Activated CD4-positive, alpha-beta T cell treated with anti-CD3 and anti-CD28 coated beads for 36 hours (primary cell): ENCODE results near the gene INCENP. TPM values are rescaled to one million over a fixed set of nuclear protein-coding genes. Genes with fewer than 3 reads are reported as not detected.
"Not testable (repeated sequence)": the region's sequence is repeated elsewhere in the genome, so short reads cannot be mapped to it uniquely, and the experiment has no call there.

Source experiments
- ATAC-seq: fragments of 200-7000 bp; cut with Tn5 transposase; one replicate; pipeline ENCODE4 v1.10.0; 2021; ENCODE audit warnings: mild to moderate bottlenecking, moderate library complexity
- CTCF ChIA-PET: fragments of 350-600 bp; sonication (Branson Sonifier 250); formaldehyde crosslinking; loops from one replicate; lab custom pipeline; 2021; ENCODE audit warnings: antibody characterized with exemption; lab: Charles Lee
- POLR2A ChIA-PET: fragments of 350-600 bp; sonication (Branson Sonifier 250); formaldehyde crosslinking; loops from one replicate; lab custom pipeline; 2021; ENCODE audit warnings: antibody characterized with exemption, inconsistent platforms; lab: Charles Lee
- DNase-seq: peaks from one replicate; pipeline ENCODE4 v3.0.0-alpha.2; 2020
- H3K27ac Mint-ChIP-seq: one replicate; pipeline ENCODE4 v1.8.0; 2021; ENCODE audit warnings: mixed read lengths
- H3K27me3 Mint-ChIP-seq: one replicate; pipeline ENCODE4 v1.8.0; 2021; ENCODE audit warnings: mixed read lengths
- H3K36me3 Mint-ChIP-seq: one replicate; pipeline ENCODE4 v1.8.0; 2021; ENCODE audit warnings: low read depth, mixed read lengths
- H3K4me1 Mint-ChIP-seq: one replicate; pipeline ENCODE4 v1.8.0; 2021; ENCODE audit warnings: mixed read lengths
- H3K4me3 Mint-ChIP-seq: one replicate; pipeline ENCODE4 v1.8.0; 2021; ENCODE audit warnings: mild to moderate bottlenecking, moderate library complexity, mixed read lengths
- H3K9me3 Mint-ChIP-seq: one replicate; pipeline ENCODE4 v1.8.0; 2021; ENCODE audit warnings: low read depth, mixed read lengths
- intact Hi-C, 2 experiments: fragments of 100-400 bp; cut with DNase I in 1 of 2; cut with micrococcal nuclease in 1 of 2; formaldehyde crosslinking; loops; one replicate each; pipeline versions ENCODE4 v1.14.2 to v1.15.1; 2022 to 2024; cut with DNase I, micrococcal nuclease
- total RNA-seq, 2 experiments: library from RNA; stranded (reverse); gene quantifications; one replicate each; pipeline ENCODE4 v1.2.3, GENCODE V29; 2021

Gene INCENP
- total RNA-seq, result 100 to 1,000 TPM; 125 to 140 TPM

DNA sequence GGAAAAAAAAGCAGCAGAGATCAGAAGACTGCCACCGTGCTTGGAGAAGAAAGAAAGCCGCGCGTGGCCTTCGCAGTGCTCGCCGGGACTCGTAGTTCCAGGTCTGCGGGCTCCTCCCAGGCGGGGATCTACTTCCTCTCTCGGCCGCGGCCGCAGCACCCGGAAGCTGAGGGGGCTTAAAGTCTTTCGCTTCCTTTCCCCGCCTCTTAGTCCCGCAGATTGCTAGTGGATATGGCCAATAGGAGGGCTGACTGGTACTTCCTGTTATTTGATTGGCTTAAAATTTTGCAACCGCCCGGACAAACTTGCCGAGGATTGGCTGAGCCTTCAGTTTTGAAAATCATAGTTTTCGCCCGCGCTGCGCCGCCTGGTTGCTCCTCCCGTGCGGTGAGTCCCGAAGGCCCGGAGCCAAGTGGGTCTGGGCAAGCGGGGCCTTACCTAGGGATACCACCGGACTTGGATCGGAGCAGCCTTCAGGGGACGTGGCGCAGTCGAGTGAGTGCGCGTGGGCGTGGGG is at the start of gene INCENP:
Gene INCENP, plus strand, starts transcription at position 343 of the 517 bp plus-strand sequence. CDS start 4,151 bp downstream, outside the sequence.
- no peaks in the 10 kb centered on the region for H3K27me3 Mint-ChIP-seq
- ATAC-seq (peak; percentile 98), DNase-seq (peak; percentile 97)
- CTCF ChIA-PET, result interaction anchor here (0.6 to 2.2 kb wide), 7 partner anchors 11 to 543 kb away, joined by 3 to 11 read pairs (median 3); partner anchors contain the start of genes SYT7 and TUT1
- H3K4me1 Mint-ChIP-seq, result peaks cover 29% of the 10 kb centered on the region
- intact Hi-C loops, result loop anchor here (1.0 to 10.0 kb wide), 8 partner anchors 11 to 789 kb away; partner anchors contain the start of genes FEN1 (in 2 of the 2), TMEM258 (in 2 of the 2), DDB1 (in 1 of the 2) and EEF1G (in 1 of the 2)
- peak within 1 kb of the TSS; percentile 90 for H3K27ac Mint-ChIP-seq
- no peaks in the 10 kb centered on the region for H3K9me3 Mint-ChIP-seq
- peak within 1 kb of the TSS; percentile 98 for H3K4me3 Mint-ChIP-seq
- POLR2A ChIA-PET, result no interaction called here
- peaks cover 22% of the 10 kb centered on the region for H3K36me3 Mint-ChIP-seq

- no peak for ATAC-seq
- Mint-ChIP-seq H3K27me3 (no peaks in the 10 kb centered on the region), H3K27ac (no peak overlapping the region), H3K4me1 (no peaks in the 10 kb centered on the region), H3K4me3 (no peak overlapping the region), H3K9me3 (no peaks in the 10 kb centered on the region), H3K36me3 (no peaks in the 10 kb centered on the region)
- POLR2A ChIA-PET, result no interaction called here
- intact Hi-C loops, result no loop called here
- CTCF ChIA-PET, result interaction anchor here (0.7 kb wide), 1 partner anchor 400 kb away, joined by 3 read pairs; no protein-coding TSS in a partner anchor
- DNase-seq, result no peak
These were observed 48.4 kb upstream of the INCENP start for GRCh38 chr11:62075438-62075837.

- Mint-ChIP-seq H3K36me3 (no peaks in the 10 kb centered on the region), H3K27me3 (no peaks in the 10 kb centered on the region), H3K9me3 (no peaks in the 10 kb centered on the region), H3K4me3 (no peak overlapping the region), H3K27ac (no peak overlapping the region), H3K4me1 (peaks cover 6% of the 10 kb centered on the region)
- intact Hi-C loops, result no loop called here
- CTCF ChIA-PET, result interaction anchor here (1.2 to 1.3 kb wide), 2 partner anchors 8 to 128 kb away, joined by 3 to 7 read pairs; no protein-coding TSS in a partner anchor
- POLR2A ChIA-PET, result no interaction called here
- ATAC-seq (no peak), DNase-seq (no peak)
These were observed 46.7 kb upstream of the INCENP start for GRCh38 chr11:62077132-62077531.

- intact Hi-C loops, result loop anchor here (1.0 to 5.0 kb wide), 7 partner anchors 114 to 284 kb away; partner anchors contain the start of gene FTH1 (in 2 of the 2)
- Mint-ChIP-seq H3K9me3 (no peaks in the 10 kb centered on the region), H3K27ac (no peak overlapping the region), H3K27me3 (no peaks in the 10 kb centered on the region), H3K36me3 (no peaks in the 10 kb centered on the region), H3K4me1 (peaks cover 8% of the 10 kb centered on the region), H3K4me3 (no peak overlapping the region)
- ChIA-PET POLR2A (interaction anchor here (0.7 to 1.2 kb wide), 3 partner anchors 111 to 182 kb away, joined by 3 to 7 read pairs (median 4); no protein-coding TSS in a partner anchor), CTCF (interaction anchor here (0.6 to 9.2 kb wide), 69 partner anchors 9 to 1402 kb away, joined by 3 to 232 read pairs (median 6); partner anchors contain the start of genes BEST1, FADS3, FEN1 and FTH1)
- peak; percentile 92 for ATAC-seq
- peak; percentile 90 for DNase-seq
These were observed 42.2 kb upstream of the INCENP start for GRCh38 chr11:62081378-62082291.

DNA sequence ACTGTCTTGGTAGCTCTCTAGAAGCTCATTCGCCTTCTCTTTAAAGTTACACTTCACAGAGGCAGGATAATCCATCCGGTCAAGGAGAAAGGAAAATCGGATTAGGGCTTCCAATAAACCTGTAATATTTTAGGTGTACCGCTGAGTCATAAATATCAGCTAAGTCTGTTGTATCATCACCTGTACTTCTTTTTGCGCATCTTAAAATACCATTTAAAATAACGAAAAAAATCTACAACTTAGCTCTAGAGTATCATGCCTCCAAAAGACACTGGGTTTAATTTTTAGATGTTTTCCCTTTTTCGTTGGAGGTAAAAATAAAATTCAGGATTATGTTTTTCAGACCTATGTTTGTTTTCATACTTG is 41.5 kb upstream of the INCENP start:
- ATAC-seq, result no peak
- Mint-ChIP-seq H3K27ac (no peak overlapping the region), H3K36me3 (no peaks in the 10 kb centered on the region), H3K4me1 (peaks cover 8% of the 10 kb centered on the region), H3K27me3 (no peaks in the 10 kb centered on the region), H3K9me3 (no peaks in the 10 kb centered on the region), H3K4me3 (no peak overlapping the region)
- CTCF ChIA-PET, result interaction anchor here (0.6 to 9.2 kb wide), 59 partner anchors 9 to 1401 kb away, joined by 3 to 232 read pairs (median 6); partner anchors contain the start of genes BEST1, FADS3, FEN1 and FTH1
- POLR2A ChIA-PET, result interaction anchor here (0.7 to 1.2 kb wide), 3 partner anchors 111 to 183 kb away, joined by 3 to 7 read pairs (median 4); no protein-coding TSS in a partner anchor
- DNase-seq, result no peak
- intact Hi-C loops, result loop anchor here (1.0 to 5.0 kb wide), 7 partner anchors 115 to 285 kb away; partner anchors contain the start of gene FTH1 (in 2 of the 2)

DNA sequence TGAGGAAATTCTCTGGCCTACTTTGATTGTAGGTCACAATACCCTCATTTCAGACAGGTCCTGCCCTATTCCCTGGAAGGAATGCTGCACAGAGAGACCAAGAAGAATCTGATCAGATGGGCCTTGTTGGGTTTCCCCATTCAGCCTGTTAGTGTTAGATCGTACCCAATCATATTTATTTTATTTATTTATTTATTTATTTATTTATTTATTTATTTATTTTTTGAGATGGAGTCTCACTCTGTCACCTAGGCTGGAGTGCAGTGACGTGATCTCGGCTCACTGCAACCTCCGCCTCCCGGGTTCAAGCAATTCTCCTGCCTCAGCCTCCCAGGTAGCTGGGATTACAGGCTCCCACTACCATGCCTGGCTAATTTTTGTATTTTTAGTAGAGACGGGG is 39.0 kb upstream of the INCENP start:
- H3K27ac Mint-ChIP-seq, ATAC-seq, H3K27me3 Mint-ChIP-seq, H3K36me3 Mint-ChIP-seq, DNase-seq, H3K9me3 Mint-ChIP-seq, POLR2A ChIA-PET, H3K4me1 Mint-ChIP-seq, H3K4me3 Mint-ChIP-seq: not testable (repeated sequence)
- CTCF ChIA-PET, result interaction anchor here (0.7 to 9.2 kb wide), 4 partner anchors 7 to 185 kb away, joined by 3 to 232 read pairs (median 5); no protein-coding TSS in a partner anchor
- intact Hi-C loops, result loop anchor here in 1 of 2 experiments (5.0 kb wide), 2 partner anchors 118 to 138 kb away; partner anchors contain the start of gene FTH1

GRCh38 chr11:62087694-62088093 is 36.1 kb upstream of the INCENP start:
- DNase-seq (no peak), ATAC-seq (no peak)
- no peak overlapping the region for H3K4me3 Mint-ChIP-seq
- H3K9me3 Mint-ChIP-seq, result peaks cover 12% of the 10 kb centered on the region
- no peaks in the 10 kb centered on the region for H3K4me1 Mint-ChIP-seq
- ChIA-PET POLR2A (interaction anchor here (0.7 kb wide), 1 partner anchor 63 kb away, joined by 3 read pairs; no protein-coding TSS in a partner anchor), CTCF (interaction anchor here (0.6 to 9.2 kb wide), 8 partner anchors 13 to 272 kb away, joined by 3 to 232 read pairs (median 3); no protein-coding TSS in a partner anchor)
- peaks cover 4% of the 10 kb centered on the region for H3K27me3 Mint-ChIP-seq
- intact Hi-C loops, result no loop called here
- no peak overlapping the region for H3K27ac Mint-ChIP-seq
- H3K36me3 Mint-ChIP-seq, result peaks cover 2% of the 10 kb centered on the region

DNA sequence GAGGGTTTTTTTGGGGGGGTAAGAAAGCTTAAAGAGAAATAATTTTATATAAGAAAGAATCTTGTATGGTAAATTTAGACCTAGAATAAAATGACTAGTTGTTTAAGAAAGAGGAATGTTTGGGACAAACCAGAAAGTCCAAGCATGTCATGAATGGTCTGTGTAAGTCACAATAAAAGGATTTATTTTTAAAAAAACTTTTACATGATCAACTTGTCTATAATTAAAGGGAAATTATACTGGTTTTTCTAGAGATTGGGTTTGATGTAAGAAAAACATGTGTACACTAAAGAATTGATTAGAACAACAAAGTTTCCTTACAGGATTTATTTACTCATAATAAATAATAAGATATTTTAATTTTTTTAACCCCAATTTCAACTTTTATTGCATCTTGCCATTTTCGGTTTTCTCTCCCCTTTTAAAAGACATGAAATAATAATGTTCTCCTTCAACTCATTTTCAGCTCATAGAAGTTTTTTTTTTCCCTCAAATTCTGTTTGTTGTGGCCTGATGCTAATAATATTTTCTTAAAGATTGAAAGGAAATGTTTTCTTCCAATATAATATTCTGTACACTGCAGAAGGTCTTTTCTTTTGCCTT is 35.4 kb upstream of the INCENP start:
- DNase-seq, result no peak
- Mint-ChIP-seq H3K4me3 (no peak overlapping the region), H3K27ac (no peak overlapping the region), H3K9me3 (peaks cover 12% of the 10 kb centered on the region), H3K4me1 (no peaks in the 10 kb centered on the region), H3K36me3 (peaks cover 2% of the 10 kb centered on the region), H3K27me3 (peaks cover 4% of the 10 kb centered on the region)
- ATAC-seq, result no peak
- ChIA-PET POLR2A (no interaction called here), CTCF (interaction anchor here (0.6 to 9.2 kb wide), 6 partner anchors 18 to 273 kb away, joined by 3 to 232 read pairs (median 4); no protein-coding TSS in a partner anchor)
- intact Hi-C loops, result no loop called here

- Mint-ChIP-seq H3K27me3 (no peaks in the 10 kb centered on the region), H3K4me3 (no peak overlapping the region), H3K4me1 (peaks cover 16% of the 10 kb centered on the region), H3K27ac (no peak overlapping the region), H3K36me3 (no peaks in the 10 kb centered on the region), H3K9me3 (peaks cover 4% of the 10 kb centered on the region)
- DNase-seq, result no peak
- ATAC-seq, result no peak
- CTCF ChIA-PET, result interaction anchor here (0.6 to 1.7 kb wide), 4 partner anchors 21 to 411 kb away, joined by 3 to 6 read pairs (median 4); no protein-coding TSS in a partner anchor
- intact Hi-C loops, result no loop called here
- POLR2A ChIA-PET, result no interaction called here
These were observed 20.7 kb upstream of the INCENP start for GRCh38 chr11:62103141-62103540.

DNA sequence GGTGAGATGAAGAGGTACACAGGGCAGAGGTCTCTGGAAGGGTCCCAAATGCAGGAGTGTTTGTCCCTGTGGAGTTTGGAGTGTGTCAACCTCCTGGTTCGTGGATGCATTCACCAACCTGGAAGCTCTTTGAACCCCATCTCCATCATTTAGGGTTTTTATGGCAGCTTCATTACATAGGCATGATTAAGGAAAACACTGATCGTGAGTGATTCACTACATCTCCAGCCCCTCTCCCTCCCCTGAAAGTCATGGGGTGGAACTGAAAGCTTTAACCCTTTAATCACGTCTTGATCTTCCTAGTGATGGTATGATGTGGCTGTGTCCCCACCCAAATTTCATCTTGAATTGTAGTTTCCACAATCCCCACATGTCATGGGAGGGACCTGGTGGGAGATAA is 19.8 kb upstream of the INCENP start:
- Mint-ChIP-seq H3K27me3 (no peaks in the 10 kb centered on the region), H3K9me3 (peaks cover 4% of the 10 kb centered on the region), H3K4me3 (no peak overlapping the region), H3K27ac (no peak overlapping the region), H3K36me3 (no peaks in the 10 kb centered on the region), H3K4me1 (peaks cover 16% of the 10 kb centered on the region)
- ChIA-PET POLR2A (no interaction called here), CTCF (interaction anchor here (0.7 to 1.7 kb wide), 5 partner anchors 10 to 234 kb away, joined by 3 to 7 read pairs (median 4); no protein-coding TSS in a partner anchor)
- no peak for ATAC-seq
- intact Hi-C loops, result no loop called here
- DNase-seq, result no peak
